ENCODE results near the gene ARHGEF28.

Gene ARHGEF28

DNA sequence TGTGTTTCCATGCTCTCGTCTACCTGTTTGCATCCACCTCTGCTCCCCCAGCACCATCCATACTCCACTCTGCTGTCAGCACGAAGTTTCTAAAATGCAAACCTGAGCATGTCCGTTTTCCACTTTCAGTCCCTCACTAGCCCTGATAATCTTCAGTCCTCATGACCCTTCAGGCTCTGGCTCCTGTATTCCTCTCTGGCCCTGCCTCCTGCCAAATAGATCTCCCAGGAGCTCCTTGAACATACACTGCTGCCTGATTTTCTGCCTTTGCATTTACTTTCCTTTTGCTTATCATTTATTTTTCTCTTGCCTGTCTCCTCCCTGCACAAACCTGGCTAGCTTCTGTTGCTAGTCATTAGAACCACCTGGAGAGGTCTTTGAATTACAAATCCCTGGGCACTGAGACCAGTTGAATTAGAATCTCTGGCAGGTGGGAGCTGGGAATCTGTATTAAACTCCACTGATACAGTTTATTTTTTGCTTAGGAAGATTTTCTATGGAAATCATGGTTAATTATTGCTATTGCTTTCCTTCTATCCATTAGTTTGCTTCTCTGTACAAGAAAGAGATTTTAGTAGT lies 18.5 kb downstream of the ARHGEF28 start:
- DNase-seq (ENCODE audit: low read depth), result no peak
- no peak overlapping the region for H3K4me3 ChIP-seq (ENCODE audit: low read depth, low read length)
- TF ChIP-seq, protein P1, sequence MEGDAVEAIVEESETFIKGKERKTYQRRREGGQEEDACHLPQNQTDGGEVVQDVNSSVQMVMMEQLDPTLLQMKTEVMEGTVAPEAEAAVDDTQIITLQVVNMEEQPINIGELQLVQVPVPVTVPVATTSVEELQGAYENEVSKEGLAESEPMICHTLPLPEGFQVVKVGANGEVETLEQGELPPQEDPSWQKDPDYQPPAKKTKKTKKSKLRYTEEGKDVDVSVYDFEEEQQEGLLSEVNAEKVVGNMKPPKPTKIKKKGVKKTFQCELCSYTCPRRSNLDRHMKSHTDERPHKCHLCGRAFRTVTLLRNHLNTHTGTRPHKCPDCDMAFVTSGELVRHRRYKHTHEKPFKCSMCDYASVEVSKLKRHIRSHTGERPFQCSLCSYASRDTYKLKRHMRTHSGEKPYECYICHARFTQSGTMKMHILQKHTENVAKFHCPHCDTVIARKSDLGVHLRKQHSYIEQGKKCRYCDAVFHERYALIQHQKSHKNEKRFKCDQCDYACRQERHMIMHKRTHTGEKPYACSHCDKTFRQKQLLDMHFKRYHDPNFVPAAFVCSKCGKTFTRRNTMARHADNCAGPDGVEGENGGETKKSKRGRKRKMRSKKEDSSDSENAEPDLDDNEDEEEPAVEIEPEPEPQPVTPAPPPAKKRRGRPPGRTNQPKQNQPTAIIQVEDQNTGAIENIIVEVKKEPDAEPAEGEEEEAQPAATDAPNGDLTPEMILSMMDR (conservative IDR thresholded peaks at IDR 0.05; ENCODE audit: low read depth, low read length), result no peak

DNA sequence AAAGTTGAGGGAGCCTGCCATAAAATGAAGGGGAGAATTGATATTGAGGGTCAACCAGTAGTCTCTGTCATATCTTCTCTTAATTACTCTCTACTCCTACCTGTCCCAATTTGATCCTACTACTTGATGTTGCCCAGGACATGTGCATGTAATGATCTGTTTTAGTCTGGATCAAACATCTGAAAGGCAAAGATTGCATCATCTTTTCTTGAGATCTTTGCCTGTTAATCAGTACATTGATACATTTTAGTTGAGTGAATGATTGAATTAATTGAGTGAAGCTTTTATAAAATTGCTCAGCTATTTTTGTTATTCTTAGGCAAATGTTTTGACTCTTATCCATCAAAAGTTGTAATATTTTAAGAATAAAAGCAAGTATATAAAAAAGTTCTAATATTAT lies 21.7 kb downstream of the ARHGEF28 start:
- no peak for DNase-seq (ENCODE audit: low read depth)
- no peak overlapping the region for H3K4me3 ChIP-seq (ENCODE audit: low read depth, low read length)
- TF ChIP-seq, protein P1 (conservative IDR thresholded peaks at IDR 0.05; ENCODE audit: low read depth, low read length), result no peak

DNA sequence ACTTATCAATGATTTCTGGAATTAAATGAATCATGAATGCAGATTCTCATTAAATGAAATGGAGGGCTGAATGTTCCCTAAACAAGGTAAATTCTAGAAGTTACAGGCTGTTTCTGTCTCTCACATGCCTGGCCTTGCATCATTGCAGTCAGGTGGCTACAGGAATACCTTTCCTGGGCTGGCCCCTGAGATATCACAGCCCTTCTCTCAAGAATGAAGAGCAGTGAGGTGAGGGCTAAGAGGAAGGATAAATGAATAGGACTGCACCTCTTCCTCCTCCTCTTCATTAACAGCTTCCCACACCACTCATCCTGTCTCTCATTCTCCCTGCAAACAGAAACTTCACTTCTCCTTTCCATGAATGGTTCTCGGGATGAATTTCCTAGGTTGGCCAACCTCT lies 22.5 kb downstream of the ARHGEF28 start:
- no peak overlapping the region for H3K4me3 ChIP-seq (ENCODE audit: low read depth, low read length)
- DNase-seq (ENCODE audit: low read depth), result no peak
- TF ChIP-seq, protein P1 (conservative IDR thresholded peaks at IDR 0.05; ENCODE audit: low read depth, low read length), result no peak

DNA sequence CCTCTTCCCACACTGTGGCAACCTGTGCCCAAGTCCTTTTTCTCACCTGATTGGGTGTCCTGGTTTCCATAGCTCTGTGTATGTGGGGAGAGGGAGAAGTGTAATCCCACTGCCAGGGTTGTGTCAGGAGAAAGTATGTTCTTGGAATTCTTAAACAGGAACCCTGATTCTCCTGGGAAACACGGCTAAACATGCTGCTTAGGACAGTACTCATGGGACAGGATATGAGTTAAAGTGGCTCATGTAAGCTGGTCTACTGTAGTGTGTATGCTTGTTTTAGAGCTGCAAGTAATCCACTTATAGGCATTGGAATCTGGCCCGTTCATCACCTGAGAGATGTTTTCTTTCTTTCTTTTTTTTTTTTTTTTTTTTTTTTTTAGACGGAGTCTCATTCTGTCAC lies 23.9 kb downstream of the ARHGEF28 start:
- H3K4me3 ChIP-seq (ENCODE audit: low read depth, low read length), result no peak overlapping the region
- no peak for DNase-seq (ENCODE audit: low read depth)
- TF ChIP-seq, protein P1 (conservative IDR thresholded peaks at IDR 0.05; ENCODE audit: low read depth, low read length), result no peak

DNA sequence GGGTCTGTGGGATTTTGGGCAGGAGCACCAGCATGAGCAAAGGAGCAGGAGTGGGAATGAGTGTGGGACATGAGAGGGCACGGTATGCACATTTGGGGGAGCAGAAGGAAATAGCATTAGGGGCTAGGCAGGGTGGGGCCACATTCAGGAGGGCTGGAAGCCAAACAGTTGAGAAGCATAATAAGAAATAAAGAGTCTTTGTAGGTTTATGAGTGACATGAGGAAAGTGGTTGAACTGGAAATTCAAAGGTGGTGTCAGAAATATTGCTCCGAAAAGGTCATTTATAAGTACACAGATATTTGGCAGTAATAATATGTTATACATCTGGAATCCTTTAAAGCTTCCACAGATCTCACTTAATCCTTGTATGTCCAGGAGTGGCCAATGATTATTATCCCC lies 26.4 kb downstream of the ARHGEF28 start:
- H3K4me3 ChIP-seq (ENCODE audit: low read depth, low read length), result no peak overlapping the region
- DNase-seq (ENCODE audit: low read depth), result no peak
- TF ChIP-seq, protein P1 (conservative IDR thresholded peaks at IDR 0.05; ENCODE audit: low read depth, low read length), result no peak

DNA sequence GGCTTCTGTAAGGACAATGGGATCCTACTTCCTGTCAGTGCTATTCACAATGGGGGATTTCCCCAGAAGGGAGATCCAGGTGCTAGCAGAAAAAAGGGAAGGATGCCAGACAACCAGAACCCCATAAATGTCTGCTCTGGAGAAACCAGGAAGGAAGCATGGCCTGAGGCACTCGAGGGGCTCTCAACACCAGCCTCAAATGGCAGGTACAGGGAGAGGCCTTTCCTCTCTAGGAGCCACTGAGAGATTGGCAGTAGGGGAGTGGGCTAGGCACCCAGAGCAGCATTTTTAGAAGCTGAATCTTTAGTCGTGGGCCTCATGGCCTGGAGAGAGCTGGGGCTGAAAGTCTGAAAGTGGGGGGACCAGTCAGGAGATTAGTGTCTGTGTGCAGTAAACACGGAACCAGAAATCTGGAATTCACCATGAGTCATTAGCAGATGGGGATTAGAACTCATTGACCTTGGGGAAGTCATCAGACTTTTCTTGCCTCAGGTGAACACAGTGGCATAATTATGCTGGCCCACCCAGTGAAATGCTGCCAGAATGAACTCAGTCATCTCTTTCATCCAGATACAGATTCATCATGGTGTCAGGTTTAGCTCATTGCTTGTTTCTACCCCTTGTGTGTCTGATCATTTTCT lies 28.3 kb downstream of the ARHGEF28 start:
- TF ChIP-seq, protein P1 (conservative IDR thresholded peaks at IDR 0.05; ENCODE audit: low read depth, low read length), result no peak
- H3K4me3 ChIP-seq (ENCODE audit: low read depth, low read length), result no peak overlapping the region
- DNase-seq (ENCODE audit: low read depth), result peak; percentile 51

DNA sequence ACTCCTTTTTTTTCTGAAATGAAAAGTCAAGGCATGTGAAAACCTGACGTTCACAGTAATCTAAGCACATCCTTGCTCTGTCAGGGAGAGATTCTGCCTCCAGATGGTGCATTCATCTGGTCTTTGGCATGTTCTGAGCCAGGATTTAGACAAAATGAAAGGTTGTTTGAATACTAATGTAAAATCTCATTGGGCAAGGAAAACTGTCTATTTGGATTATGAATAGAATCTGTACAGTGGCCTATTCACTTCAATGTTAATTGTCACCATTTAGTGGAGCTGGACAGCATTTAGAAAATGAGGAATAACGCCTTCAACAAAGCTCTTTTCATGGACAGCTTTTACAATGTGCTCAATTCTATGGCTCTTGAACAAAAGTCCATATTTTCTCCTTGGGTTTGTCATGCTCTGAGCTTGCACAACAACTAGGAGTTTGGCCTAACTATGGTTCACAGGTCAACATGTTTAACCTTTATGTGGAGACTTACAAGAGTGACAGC lies 28.9 kb downstream of the ARHGEF28 start:
- no peak overlapping the region for H3K4me3 ChIP-seq (ENCODE audit: low read depth, low read length)
- DNase-seq (ENCODE audit: low read depth), result peak; percentile 55
- TF ChIP-seq, protein P1 (conservative IDR thresholded peaks at IDR 0.05; ENCODE audit: low read depth, low read length), result peak; percentile 16
